GM23338 (cell line): Measurements from ENCODE around the gene PKP2. TPM values are rescaled to one million over a fixed set of nuclear protein-coding genes. Genes with fewer than 3 reads are reported as not detected.

Source experiments
- ATAC-seq: fragments of 200-7000 bp; cut with Tn5 transposase; 3 replicates; pipeline ENCODE4 v1.9.1; 2020
- DNase-seq: peaks from one replicate; pipeline ENCODE4 v3.0.0-alpha.2; 2015; ENCODE audit warnings: low spot score
- H2AFZ ChIP-seq: fragments of 200-600 bp; sonication (generic); 2 replicates; pipeline ENCODE4 v1.8.0; 2016; ENCODE audit warnings: antibody characterized with exemption, mild to moderate bottlenecking, moderate library complexity
- H3F3A ChIP-seq: fragments of 200-600 bp; sonication (generic); replicated peaks from 2 replicates; pipeline ENCODE4 v1.8.0; 2017; ENCODE audit warnings: antibody characterized with exemption, mixed run types, low read depth
- H3K27ac ChIP-seq: fragments of 200-600 bp; sonication (generic); 2 replicates; pipeline ENCODE4 v1.6.1; 2016; ENCODE audit warnings: low read depth
- H3K27me3 ChIP-seq: fragments of 200-600 bp; sonication (generic); 2 replicates; pipeline ENCODE4 v1.8.0; 2016; ENCODE audit warnings: mild to moderate bottlenecking, mixed run types, moderate library complexity; ENCODE audit not compliant: insufficient read depth
- H3K36me3 ChIP-seq: fragments of 200-600 bp; sonication (generic); 2 replicates; pipeline ENCODE4 v1.8.0; 2016; ENCODE audit warnings: mild to moderate bottlenecking; ENCODE audit not compliant: insufficient read depth
- H3K4me1 ChIP-seq: fragments of 200-600 bp; sonication (generic); 2 replicates; pipeline ENCODE4 v1.8.0; 2016; ENCODE audit warnings: mild to moderate bottlenecking, moderate library complexity; ENCODE audit not compliant: insufficient read depth
- H3K4me2 ChIP-seq: fragments of 200-600 bp; sonication (generic); 2 replicates; pipeline ENCODE4 v1.7.1; 2017; ENCODE audit warnings: mixed run types
- H3K4me3 ChIP-seq: fragments of 200-600 bp; sonication (generic); 2 replicates; pipeline ENCODE4 v1.6.1; 2016; ENCODE audit warnings: mixed run types
- H3K79me2 ChIP-seq: fragments of 200-600 bp; sonication (generic); replicated peaks from 2 replicates; pipeline ENCODE4 v1.8.0; 2017; ENCODE audit warnings: mild to moderate bottlenecking; ENCODE audit not compliant: insufficient read depth
- H3K9me2 ChIP-seq: fragments of 200-600 bp; sonication (generic); 2 replicates; pipeline ENCODE4 v1.8.0; 2017; ENCODE audit not compliant: insufficient read depth
- H4K20me1 ChIP-seq: fragments of 200-600 bp; sonication (generic); replicated peaks from 2 replicates; pipeline ENCODE4 v1.8.0; 2017; ENCODE audit warnings: mild to moderate bottlenecking; ENCODE audit not compliant: insufficient read depth
- H3K27ac Mint-ChIP-seq: 2 replicates; pipeline ENCODE4 v1.8.0; 2020; ENCODE audit warnings: inconsistent platforms, mild to moderate bottlenecking, moderate library complexity, mixed read lengths
- H3K27me3 Mint-ChIP-seq: 3 replicates; pipeline ENCODE4 v1.8.0; 2022; ENCODE audit warnings: low read depth, mild to moderate bottlenecking, moderate library complexity, mixed read lengths, inconsistent platforms; ENCODE audit not compliant: insufficient read depth, poor library complexity
- H3K36me3 Mint-ChIP-seq: 3 replicates; pipeline ENCODE4 v1.8.0; 2021; ENCODE audit warnings: low read depth, mild to moderate bottlenecking, inconsistent platforms, moderate library complexity, mixed read lengths
- H3K4me1 Mint-ChIP-seq: 3 replicates; pipeline ENCODE4 v1.8.0; 2020; ENCODE audit warnings: mild to moderate bottlenecking, inconsistent platforms, mixed read lengths
- H3K4me3 Mint-ChIP-seq: 3 replicates; pipeline ENCODE4 v1.8.0; 2021; ENCODE audit warnings: moderate library complexity, mild to moderate bottlenecking, inconsistent platforms, mixed read lengths
- H3K9me3 Mint-ChIP-seq: 3 replicates; pipeline ENCODE4 v1.8.0; 2020; ENCODE audit warnings: moderate library complexity, mild to moderate bottlenecking, inconsistent platforms, mixed read lengths
- JUNB ChIP-seq: IDR thresholded peaks from one replicate; pipeline ENCODE4 v1.6.1; 2016; ENCODE audit warnings: antibody characterized with exemption; ENCODE audit not compliant: unreplicated experiment
- NANOG ChIP-seq: IDR thresholded peaks from 2 replicates; pipeline ENCODE4 v1.6.1; 2016; ENCODE audit warnings: antibody characterized with exemption, borderline replicate concordance
- POLR2AphosphoS5 ChIP-seq: IDR thresholded peaks from 2 replicates; pipeline ENCODE4 v1.6.1; 2016; ENCODE audit warnings: antibody characterized with exemption, low read depth
- ZNF114 ChIP-seq: fragments of 250-450 bp; sonication (Bioruptor Pico); IDR thresholded peaks from 2 replicates; pipeline ENCODE4 v1.5.0; 2020; ENCODE audit warnings: mild to moderate bottlenecking, moderate library complexity
- ZNF331 ChIP-seq: fragments of 250-450 bp; sonication (Bioruptor Pico); IDR thresholded peaks from 2 replicates; pipeline ENCODE4 v1.5.0; 2020; ENCODE audit warnings: low read depth, mild to moderate bottlenecking, moderate library complexity
- polyA plus RNA-seq: library from polyadenylated mRNA; unstranded; fragments of >200 nt; fragmentation: Nextera tagmentation; extraction: Ambion mirVana; gene quantifications from 2 replicates; pipeline ENCODE4 v1.2.1, GENCODE V29; 2016
- total RNA-seq: library from RNA; depleted of rRNA; stranded (reverse); fragments of >200 nt; shearing (Covaris generic); gene quantifications from 2 replicates; pipeline ENCODE4 v1.2.3, GENCODE V29; 2014
- TF ChIP-seq, protein P1 (sequence below): IDR thresholded peaks from 2 replicates; pipeline ENCODE4 v1.6.1; 2016; ENCODE audit warnings: antibody characterized with exemption
- TF ChIP-seq, protein P2 (sequence below), 2 experiments: fragments of 200-600 bp in 1 of 2; sonication (generic) in 1 of 2; conservative IDR thresholded peaks; 2 replicates each; pipeline versions ENCODE4 v1.5.1 to v1.6.1; 2016 to 2017; ENCODE audit warnings: antibody characterized with exemption in 2 of 2, low read depth in 2 of 2, mild to moderate bottlenecking in 2 of 2, moderate library complexity in 1 of 2
- TF ChIP-seq, protein P3 (sequence below): IDR thresholded peaks from one replicate; pipeline ENCODE4 v1.6.1; 2018; ENCODE audit warnings: antibody characterized with exemption; ENCODE audit not compliant: unreplicated experiment
- TF ChIP-seq, protein P4 (sequence below): fragments of 250-450 bp; sonication (Bioruptor Pico); IDR thresholded peaks from 2 replicates; pipeline ENCODE4 v1.5.0; 2020; ENCODE audit warnings: mild to moderate bottlenecking, moderate library complexity

Gene PKP2
- total and polyA plus RNA-seq, 2 experiments from 2014 or later = 24.6 to 47.6 TPM

DNA sequence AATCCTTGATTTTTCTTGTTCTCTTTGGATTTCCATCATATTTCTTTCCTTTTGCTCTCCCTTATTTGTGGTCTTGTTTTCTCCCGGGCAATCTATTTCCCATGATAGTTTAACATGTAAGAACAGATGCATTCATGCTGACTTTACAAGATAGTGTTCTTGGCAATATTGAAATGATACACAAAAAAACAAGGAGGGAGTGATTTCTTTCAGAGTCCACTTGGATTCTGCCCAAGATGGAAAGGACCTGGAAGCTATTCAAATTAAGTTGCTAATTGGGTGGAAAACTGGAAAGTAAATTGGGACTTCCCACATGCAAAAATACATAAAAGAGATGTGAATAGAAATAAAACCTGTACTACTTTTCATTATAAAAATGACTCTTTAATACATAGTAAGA, 126.4 kb downstream of the PKP2 start:
- DNase-seq (no peak), ATAC-seq (no peak)
- H3K4me3 ChIP-seq = no peak overlapping the region
- Mint-ChIP-seq H3K4me3 (no peak overlapping the region), H3K4me1 (peaks cover 7% of the 10 kb centered on the region), H3K36me3 (no peaks in the 10 kb centered on the region), H3K27ac (no peak overlapping the region), H3K27me3 (no peaks in the 10 kb centered on the region), H3K9me3 (no peaks in the 10 kb centered on the region)
- no peaks in the 10 kb centered on the region for H4K20me1 ChIP-seq
- TF ChIP-seq, protein P1, sequence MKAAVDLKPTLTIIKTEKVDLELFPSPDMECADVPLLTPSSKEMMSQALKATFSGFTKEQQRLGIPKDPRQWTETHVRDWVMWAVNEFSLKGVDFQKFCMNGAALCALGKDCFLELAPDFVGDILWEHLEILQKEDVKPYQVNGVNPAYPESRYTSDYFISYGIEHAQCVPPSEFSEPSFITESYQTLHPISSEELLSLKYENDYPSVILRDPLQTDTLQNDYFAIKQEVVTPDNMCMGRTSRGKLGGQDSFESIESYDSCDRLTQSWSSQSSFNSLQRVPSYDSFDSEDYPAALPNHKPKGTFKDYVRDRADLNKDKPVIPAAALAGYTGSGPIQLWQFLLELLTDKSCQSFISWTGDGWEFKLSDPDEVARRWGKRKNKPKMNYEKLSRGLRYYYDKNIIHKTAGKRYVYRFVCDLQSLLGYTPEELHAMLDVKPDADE = no peak
- TF ChIP-seq, protein P2, sequence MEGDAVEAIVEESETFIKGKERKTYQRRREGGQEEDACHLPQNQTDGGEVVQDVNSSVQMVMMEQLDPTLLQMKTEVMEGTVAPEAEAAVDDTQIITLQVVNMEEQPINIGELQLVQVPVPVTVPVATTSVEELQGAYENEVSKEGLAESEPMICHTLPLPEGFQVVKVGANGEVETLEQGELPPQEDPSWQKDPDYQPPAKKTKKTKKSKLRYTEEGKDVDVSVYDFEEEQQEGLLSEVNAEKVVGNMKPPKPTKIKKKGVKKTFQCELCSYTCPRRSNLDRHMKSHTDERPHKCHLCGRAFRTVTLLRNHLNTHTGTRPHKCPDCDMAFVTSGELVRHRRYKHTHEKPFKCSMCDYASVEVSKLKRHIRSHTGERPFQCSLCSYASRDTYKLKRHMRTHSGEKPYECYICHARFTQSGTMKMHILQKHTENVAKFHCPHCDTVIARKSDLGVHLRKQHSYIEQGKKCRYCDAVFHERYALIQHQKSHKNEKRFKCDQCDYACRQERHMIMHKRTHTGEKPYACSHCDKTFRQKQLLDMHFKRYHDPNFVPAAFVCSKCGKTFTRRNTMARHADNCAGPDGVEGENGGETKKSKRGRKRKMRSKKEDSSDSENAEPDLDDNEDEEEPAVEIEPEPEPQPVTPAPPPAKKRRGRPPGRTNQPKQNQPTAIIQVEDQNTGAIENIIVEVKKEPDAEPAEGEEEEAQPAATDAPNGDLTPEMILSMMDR (conservative IDR thresholded peaks at IDR 0.05; ENCODE audit: low read depth in 2 of 2) = no peak
- TF ChIP-seq ZNF331 (CRISPR knock-in tag) = no peak
- H3K4me2 ChIP-seq = no peak overlapping the region
- H3K27me3 ChIP-seq = no peaks in the 10 kb centered on the region
- H3K27ac ChIP-seq = no peak overlapping the region
- no peaks in the 10 kb centered on the region for H3K36me3 ChIP-seq
- no peaks in the 10 kb centered on the region for H3K79me2 ChIP-seq
- no peaks in the 10 kb centered on the region for H3K4me1 ChIP-seq
- H3K9me2 ChIP-seq = no peaks in the 10 kb centered on the region
- no peak overlapping the region for H2AFZ ChIP-seq
- no peaks in the 10 kb centered on the region for H3F3A ChIP-seq

DNA sequence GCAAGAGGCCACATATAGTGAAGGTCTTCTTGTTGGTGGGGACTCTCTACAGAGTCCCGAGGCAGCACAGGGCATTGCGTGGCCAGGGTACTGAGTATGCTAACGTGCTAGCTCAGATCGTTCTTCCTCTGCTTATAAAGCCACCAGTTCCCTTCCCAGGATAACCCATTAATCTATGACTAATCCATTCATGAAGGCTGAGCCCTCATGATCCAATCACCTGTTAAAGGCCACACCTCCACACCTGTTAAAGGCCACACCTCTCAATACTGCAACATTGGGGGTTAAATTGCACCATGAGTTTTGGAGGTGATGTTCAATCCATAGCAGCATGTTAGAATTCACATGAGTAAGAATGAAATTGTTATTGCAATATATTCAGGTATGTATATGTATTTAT, 128.1 kb downstream of the PKP2 start:
- Histone ChIP-seq H3K4me2 (no peak overlapping the region), H3K4me1 (no peaks in the 10 kb centered on the region), H4K20me1 (no peaks in the 10 kb centered on the region), H2AFZ (peak overlapping the region; percentile 38; the same call in 1 of the 2 replicates), H3K27me3 (no peaks in the 10 kb centered on the region), H3K9me2 (no peaks in the 10 kb centered on the region), H3K79me2 (no peaks in the 10 kb centered on the region), H3K36me3 (no peaks in the 10 kb centered on the region), H3K4me3 (no peak overlapping the region), H3F3A (no peaks in the 10 kb centered on the region), H3K27ac (no peak overlapping the region)
- Mint-ChIP-seq H3K9me3 (no peaks in the 10 kb centered on the region), H3K4me3 (no peak overlapping the region), H3K27me3 (no peaks in the 10 kb centered on the region), H3K4me1 (peaks cover 7% of the 10 kb centered on the region), H3K27ac (no peak overlapping the region), H3K36me3 (no peaks in the 10 kb centered on the region)
- no peak for ATAC-seq
- no peak for DNase-seq
- TF ChIP-seq POLR2AphosphoS5 = no peak
- TF ChIP-seq JUNB = no peak
- TF ChIP-seq ZNF114 (CRISPR knock-in tag) = no peak
- TF ChIP-seq, protein P3, sequence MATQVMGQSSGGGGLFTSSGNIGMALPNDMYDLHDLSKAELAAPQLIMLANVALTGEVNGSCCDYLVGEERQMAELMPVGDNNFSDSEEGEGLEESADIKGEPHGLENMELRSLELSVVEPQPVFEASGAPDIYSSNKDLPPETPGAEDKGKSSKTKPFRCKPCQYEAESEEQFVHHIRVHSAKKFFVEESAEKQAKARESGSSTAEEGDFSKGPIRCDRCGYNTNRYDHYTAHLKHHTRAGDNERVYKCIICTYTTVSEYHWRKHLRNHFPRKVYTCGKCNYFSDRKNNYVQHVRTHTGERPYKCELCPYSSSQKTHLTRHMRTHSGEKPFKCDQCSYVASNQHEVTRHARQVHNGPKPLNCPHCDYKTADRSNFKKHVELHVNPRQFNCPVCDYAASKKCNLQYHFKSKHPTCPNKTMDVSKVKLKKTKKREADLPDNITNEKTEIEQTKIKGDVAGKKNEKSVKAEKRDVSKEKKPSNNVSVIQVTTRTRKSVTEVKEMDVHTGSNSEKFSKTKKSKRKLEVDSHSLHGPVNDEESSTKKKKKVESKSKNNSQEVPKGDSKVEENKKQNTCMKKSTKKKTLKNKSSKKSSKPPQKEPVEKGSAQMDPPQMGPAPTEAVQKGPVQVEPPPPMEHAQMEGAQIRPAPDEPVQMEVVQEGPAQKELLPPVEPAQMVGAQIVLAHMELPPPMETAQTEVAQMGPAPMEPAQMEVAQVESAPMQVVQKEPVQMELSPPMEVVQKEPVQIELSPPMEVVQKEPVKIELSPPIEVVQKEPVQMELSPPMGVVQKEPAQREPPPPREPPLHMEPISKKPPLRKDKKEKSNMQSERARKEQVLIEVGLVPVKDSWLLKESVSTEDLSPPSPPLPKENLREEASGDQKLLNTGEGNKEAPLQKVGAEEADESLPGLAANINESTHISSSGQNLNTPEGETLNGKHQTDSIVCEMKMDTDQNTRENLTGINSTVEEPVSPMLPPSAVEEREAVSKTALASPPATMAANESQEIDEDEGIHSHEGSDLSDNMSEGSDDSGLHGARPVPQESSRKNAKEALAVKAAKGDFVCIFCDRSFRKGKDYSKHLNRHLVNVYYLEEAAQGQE = no peak
- TF ChIP-seq, protein P4, sequence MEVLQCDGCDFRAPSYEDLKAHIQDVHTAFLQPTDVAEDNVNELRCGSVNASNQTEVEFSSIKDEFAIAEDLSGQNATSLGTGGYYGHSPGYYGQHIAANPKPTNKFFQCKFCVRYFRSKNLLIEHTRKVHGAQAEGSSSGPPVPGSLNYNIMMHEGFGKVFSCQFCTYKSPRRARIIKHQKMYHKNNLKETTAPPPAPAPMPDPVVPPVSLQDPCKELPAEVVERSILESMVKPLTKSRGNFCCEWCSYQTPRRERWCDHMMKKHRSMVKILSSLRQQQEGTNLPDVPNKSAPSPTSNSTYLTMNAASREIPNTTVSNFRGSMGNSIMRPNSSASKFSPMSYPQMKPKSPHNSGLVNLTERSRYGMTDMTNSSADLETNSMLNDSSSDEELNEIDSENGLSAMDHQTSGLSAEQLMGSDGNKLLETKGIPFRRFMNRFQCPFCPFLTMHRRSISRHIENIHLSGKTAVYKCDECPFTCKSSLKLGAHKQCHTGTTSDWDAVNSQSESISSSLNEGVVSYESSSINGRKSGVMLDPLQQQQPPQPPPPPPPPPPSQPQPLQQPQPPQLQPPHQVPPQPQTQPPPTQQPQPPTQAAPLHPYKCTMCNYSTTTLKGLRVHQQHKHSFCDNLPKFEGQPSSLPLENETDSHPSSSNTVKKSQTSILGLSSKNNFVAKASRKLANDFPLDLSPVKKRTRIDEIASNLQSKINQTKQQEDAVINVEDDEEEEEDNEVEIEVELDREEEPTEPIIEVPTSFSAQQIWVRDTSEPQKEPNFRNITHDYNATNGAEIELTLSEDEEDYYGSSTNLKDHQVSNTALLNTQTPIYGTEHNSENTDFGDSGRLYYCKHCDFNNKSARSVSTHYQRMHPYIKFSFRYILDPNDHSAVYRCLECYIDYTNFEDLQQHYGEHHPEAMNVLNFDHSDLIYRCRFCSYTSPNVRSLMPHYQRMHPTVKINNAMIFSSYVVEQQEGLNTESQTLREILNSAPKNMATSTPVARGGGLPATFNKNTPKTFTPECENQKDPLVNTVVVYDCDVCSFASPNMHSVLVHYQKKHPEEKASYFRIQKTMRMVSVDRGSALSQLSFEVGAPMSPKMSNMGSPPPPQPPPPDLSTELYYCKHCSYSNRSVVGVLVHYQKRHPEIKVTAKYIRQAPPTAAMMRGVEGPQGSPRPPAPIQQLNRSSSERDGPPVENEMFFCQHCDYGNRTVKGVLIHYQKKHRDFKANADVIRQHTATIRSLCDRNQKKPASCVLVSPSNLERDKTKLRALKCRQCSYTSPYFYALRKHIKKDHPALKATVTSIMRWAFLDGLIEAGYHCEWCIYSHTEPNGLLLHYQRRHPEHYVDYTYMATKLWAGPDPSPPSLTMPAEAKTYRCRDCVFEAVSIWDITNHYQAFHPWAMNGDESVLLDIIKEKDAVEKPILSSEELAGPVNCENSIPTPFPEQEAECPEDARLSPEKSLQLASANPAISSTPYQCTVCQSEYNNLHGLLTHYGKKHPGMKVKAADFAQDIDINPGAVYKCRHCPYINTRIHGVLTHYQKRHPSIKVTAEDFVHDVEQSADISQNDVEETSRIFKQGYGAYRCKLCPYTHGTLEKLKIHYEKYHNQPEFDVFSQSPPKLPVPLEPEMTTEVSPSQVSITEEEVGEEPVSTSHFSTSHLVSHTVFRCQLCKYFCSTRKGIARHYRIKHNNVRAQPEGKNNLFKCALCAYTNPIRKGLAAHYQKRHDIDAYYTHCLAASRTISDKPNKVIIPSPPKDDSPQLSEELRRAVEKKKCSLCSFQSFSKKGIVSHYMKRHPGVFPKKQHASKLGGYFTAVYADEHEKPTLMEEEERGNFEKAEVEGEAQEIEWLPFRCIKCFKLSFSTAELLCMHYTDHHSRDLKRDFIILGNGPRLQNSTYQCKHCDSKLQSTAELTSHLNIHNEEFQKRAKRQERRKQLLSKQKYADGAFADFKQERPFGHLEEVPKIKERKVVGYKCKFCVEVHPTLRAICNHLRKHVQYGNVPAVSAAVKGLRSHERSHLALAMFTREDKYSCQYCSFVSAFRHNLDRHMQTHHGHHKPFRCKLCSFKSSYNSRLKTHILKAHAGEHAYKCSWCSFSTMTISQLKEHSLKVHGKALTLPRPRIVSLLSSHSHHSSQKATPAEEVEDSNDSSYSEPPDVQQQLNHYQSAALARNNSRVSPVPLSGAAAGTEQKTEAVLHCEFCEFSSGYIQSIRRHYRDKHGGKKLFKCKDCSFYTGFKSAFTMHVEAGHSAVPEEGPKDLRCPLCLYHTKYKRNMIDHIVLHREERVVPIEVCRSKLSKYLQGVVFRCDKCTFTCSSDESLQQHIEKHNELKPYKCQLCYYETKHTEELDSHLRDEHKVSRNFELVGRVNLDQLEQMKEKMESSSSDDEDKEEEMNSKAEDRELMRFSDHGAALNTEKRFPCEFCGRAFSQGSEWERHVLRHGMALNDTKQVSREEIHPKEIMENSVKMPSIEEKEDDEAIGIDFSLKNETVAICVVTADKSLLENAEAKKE (CRISPR knock-in tag) = no peak
- no peak for TF ChIP-seq NANOG
